ENCODE measurements around the gene NCKAP5. TPM values are rescaled to one million over a fixed set of nuclear protein-coding genes. Genes with fewer than 3 reads are reported as not detected.
A peak's percentile ranks its signal among the peaks of the same experiment; 100 is the strongest.

The NCKAP5 gene
- total RNA-seq, 1 donor from 2014 or later, result 8.9 TPM

DNA sequence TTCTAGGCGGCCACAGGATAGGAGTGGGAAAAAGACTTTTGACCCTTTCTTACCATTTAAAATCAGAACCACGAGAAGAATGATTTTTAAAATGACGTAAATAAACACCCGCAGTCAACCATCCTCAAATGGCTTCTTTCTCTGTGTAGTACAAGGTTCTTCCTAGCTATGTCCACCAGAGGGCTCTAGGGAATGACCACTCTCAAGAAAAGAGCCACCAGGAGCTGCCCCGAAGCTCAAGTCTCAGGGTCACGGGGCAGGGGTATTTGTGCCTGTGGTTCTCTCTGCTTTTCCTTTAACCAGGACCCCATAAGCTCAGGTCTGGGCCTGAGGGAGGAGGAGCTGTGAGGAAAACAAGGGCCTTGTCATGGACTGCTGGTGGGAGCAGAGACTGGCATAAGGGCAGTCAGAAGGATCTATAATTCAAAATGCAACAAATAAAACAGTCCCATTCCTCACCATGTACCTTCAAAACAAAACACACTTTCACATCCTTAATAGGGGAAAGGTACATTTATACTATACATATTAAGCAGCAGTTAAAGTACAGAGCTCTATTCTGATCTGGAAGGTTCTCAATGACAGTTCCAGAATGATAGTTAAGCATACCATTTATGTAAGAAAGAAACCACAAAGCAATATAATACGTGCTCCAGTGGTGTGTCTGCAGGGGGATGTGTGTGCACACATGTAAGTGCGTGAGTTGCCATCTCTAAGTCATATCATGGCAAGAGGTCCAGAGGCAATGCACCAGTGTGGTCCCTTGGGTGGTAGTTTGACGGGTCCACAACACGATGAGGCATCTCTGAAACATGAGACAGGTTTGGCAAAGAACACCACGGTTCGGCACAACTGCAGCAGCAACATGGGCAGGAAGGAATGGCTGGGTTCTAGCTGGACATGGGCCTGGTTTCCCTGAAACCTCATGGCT lies 916.9 kb downstream of the NCKAP5 start:
- ATAC-seq, result no peak

DNA sequence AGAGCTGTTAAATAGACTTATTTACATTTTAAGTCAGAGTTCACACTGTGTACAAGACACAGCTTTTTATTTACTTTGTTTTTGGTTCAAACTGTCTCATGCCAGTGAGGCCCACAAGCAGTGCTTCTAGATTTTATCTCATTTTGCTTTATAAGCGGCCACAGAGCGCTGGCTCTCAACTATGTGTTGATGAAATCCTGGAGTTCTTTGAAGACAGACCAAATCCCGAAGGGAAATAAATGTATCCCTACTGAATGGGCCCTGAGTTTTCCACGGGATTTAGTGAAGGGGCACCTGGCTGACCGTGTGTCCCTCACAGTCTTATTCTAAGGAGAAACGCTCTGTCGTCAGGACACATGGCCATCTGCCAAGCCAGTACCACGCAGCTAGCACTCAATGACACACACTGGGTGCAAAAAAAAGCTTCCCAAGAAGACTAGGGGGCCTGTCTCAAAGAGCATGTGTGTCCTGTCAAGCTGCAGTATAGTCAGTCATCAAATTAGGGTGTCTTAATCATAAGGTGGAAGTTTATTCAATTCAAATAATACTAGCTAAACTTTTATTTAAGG lies 921.6 kb downstream of the NCKAP5 start:
- ATAC-seq, result no peak

DNA sequence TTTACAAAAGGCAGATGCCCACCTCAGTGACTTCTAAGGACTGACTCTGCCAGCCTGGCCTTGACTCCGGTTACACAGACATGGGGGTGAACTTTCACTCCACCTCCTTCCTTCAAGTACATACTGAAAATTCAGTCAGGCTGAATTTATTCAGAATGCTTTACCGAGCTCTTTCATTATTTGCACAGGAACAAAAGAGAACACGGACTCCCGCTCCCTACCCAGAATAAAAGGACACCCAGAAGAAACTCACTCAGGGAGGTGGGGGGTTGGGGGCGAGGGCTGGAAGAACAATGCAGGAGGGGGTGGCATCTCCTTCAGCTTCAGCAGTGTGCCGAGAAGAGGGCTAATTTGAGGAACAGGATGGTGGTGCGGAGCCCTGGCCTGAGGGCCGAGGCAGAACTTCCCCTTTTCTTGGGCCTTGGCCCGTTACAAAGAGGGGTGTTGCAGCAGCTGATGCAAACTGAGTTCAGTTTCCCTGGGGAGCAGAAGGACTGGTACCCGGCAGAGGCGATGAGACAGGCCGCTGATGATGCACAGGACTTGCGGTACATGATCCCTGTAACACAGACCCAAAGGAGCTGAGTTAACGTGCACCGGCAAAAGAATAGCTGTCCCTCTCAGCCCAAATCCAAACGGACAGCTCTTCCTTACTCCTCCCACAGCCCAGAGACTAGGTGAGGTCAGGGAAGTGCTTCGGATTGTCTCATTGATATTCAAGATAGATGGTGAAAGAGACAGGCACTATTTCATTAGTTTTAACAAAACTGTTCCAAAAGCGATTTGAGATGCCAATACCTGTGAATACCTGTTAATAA lies 922.3 kb downstream of the NCKAP5 start:
- ATAC-seq, result no peak

DNA sequence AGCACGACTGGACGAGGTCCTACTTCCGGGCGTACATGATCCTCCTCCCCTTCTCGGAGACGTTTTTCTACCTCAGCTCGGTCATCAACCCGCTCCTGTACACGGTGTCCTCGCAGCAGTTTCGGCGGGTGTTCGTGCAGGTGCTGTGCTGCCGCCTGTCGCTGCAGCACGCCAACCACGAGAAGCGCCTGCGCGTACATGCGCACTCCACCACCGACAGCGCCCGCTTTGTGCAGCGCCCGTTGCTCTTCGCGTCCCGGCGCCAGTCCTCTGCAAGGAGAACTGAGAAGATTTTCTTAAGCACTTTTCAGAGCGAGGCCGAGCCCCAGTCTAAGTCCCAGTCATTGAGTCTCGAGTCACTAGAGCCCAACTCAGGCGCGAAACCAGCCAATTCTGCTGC lies 923.1 kb downstream of the NCKAP5 start:
- ATAC-seq, result peak; percentile 39

DNA sequence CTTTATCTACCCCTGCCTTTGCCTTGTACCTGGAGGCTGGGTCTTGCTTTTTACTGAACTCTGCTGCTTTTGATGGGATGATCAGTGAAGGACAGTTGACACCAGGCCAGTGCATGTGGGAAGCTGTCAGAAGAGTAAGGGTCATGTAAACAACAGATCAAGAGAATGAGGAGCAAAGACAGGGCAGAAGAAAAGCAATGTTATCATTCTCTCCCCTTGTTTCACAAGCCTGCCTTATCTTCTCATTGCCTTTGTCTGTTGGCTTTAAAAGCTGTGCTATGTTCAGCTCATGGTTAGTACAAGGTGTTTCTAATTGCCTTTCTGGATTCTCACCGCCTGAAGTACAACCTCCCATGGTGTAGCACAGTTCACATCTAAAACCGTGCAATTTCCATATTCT lies 925.8 kb downstream of the NCKAP5 start:
- no peak for ATAC-seq

DNA sequence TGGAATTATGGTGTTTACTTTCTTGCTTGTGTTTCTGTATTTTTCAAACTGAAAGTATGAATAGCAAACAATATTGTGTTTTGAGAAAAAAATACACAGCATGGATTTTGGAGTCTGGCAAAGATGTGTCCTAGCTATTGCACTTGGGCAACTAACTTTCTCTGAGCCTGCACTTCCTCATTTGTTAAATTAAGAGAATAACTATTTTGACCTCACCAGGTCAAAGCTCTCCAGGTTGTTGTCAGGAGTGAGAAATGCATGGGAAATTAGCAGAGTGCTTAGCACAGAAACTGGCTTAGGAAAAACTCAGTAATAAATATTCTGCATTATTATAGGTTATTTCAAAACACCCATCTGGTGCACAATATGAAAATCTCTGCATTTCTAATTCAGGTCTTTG lies 926.4 kb downstream of the NCKAP5 start:
- no peak for ATAC-seq

DNA sequence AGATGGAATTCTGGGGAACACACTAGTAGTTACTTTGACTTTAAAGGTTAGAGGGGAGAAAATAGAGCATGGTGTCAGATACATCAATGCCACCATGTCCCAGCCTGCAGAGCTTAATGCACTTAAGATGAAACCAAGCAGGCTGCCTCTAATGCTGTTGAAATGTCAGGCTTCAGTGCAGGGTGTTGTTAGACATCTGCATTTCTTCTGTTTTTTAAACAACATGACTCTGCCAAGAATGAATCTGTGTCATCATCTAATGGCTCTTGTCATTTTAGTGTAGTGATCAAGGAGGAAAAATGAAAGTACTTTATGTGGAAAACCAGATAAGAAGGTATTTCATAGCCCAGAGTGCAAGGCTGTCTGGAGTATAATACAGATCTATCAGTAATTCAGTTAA lies 928.1 kb downstream of the NCKAP5 start:
- ATAC-seq, result no peak

DNA sequence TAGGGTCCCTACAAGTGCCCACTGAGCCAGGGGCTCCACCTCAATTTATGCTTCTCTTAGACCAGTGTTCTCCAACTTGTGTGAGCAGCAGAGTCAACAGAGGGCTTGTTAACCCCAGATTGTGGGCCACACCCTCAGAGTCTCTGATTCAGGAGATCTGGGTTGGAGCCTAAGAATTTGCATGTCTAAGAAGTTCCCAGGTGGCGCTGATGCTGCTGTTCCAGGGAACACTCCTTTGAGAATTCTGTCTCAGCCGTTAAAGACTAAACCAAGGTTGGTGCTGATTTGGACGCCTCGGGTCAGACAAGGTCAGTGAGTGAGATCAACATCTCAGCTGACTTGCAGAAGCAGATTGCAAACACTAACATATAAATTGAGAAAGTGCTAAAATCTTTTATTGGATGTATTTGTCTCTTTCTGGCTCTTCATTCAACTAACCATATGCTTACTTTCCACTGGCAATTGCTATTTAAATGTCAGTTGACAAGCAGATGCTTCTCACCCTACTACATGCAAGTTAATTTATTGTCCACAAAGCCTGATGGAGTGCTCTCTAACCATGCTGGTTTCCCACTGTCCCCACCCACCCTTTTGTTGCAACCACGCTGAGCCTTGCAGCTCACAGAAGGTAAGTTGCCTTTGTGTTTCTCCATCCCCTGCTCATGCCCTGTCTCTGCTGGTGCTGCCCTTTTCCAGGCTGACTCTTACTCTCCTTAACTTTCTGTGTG lies 929.8 kb downstream of the NCKAP5 start:
- ATAC-seq, result no peak

DNA sequence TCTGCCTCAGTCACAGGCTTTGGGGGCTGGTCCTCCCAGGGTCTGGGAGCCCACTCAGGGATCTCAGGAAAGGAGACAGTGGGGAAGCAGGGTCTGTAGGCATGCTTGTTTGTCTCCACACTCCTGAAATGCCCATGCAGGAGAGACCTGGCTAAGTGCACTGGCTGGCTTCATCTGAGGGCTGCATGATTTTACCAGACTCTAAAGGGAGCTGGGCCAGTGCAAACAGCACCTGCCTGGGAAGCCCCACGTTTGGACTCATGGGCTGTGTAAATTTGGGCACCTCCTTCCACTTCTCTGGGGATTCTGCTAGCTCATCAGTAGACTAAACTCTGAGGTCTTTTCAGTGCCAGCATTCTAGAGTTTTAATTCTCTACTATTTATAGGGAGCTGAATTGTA lies 931.9 kb downstream of the NCKAP5 start:
- no peak for ATAC-seq

DNA sequence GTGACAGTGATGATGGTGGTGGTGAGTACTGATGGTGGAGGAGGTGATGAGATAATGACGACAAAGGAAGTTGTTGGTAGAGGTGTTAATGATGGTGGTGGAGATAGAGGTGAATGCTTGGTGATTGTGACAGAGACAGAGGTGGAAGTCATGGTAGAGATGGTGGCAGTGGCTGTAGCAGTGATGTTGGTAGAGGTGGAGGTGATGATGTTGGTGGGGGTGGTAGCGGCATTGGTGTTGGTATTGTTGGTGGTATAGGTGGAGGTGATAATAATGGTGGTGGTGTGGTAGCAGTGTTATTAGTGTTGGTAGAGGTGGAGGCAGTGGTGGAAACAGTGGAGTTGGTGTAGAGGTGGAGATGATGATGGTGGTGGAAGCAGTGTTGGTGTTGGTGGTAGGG lies 934.6 kb downstream of the NCKAP5 start:
- no peak for ATAC-seq

DNA sequence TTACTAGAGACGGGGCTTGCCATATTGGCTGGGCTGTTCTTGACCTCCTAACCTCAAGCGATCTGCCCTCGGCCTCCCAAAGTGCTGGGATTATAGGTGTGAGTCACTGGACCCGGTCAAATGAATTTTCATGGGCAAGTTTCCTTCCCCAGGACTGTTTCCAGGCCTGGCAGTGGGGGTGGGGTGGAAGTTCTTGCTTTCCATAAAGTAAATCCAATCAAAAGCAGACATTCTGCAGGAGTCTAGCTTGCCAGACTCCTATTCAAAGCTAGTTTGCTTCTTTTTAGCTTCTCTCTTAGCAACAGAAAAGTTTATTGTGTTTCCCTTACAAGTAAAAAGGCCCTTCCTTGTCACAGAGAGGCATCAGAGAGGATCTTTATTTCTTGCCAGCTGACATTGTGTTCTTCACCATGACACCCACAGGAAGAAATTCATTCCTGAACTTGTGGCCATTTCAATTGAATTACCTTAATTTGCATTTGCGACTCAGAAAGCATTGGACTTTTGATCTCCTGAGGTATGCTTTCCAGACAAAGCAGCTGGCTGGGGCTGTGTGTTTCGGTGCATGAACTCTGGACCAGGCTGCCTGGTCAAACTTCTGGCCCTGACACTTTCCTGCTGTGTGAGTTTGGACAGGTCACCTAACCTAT lies 936.1 kb downstream of the NCKAP5 start:
- no peak for ATAC-seq

DNA sequence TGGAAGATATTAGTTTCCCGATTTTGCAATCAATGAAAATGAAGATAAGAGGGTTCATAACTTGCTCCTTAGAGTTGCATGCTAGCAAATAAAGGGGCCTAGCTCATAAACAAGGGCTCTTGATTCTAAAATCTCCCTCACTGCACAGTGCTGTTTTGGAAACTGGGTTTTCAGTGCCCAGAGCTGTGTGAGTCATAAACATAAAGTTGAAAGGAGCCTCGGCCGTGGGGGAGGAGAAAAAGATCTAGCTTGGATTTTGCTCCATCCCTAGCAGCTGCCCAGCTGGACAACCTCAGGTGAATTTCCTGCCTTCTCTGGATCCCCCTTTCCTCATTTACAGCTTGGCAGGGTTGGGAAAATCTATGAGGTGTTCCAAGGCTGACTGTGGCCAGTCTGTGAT lies 940.7 kb downstream of the NCKAP5 start:
- ATAC-seq, result no peak

DNA sequence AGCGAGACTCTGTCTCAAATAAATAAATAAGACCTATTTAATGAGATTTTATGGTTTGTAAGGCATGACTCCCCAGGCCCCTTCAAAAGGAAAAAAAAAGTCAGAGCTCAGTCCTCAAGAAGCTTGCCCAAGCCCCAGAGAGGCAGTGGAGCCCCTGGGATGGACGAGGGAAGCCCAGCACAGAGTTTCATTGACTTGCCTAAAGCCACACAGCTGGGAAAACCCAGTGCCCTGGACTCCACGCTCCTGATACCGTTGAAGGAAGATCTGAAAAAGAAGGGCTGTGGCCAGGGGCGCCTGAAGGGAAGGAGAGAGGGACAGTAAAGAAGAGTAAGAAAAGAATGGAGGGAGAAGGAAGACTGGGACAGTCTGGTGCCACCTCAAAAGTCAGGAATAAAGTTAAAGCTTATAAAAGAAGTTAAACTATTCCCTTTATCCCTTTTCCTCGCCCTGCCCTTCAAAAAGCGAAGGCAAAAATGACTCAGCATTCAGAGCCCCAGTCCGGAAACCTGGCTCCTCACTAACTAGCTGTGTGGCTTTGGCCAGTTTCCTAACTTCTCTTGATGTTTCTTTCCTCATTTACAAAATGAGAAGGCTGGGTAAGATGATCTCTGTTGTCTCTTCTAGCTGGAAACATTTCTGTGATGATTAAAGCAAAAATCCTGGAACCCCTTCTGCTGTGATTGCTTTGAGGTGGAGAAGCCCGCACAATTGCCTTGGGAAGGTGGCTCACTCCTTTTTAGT lies 945.0 kb downstream of the NCKAP5 start:
- ATAC-seq, result no peak

All from esophagus mucosa (tissue), 1 donor.